Osteoblast (primary cell): ENCODE results near the gene C2CD3. TPM values are rescaled to one million over a fixed set of nuclear protein-coding genes. Genes with fewer than 3 reads are reported as not detected.

Experiments
- DNase-seq: peaks from one replicate; pipeline ENCODE4 v3.0.0; 2011; ENCODE audit warnings: low spot score, mixed read lengths; ENCODE audit not compliant: insufficient read length; ENCODE audit errors: missing footprints
- H2AFZ ChIP-seq: 2 replicates; pipeline ENCODE4 v1.6.0; 2011; ENCODE audit warnings: mild to moderate bottlenecking, low read length
- H3K27ac ChIP-seq: 2 replicates; pipeline ENCODE4 v1.5.1; 2011; ENCODE audit warnings: mild to moderate bottlenecking, low read depth, low read length, moderate library complexity
- H3K27me3 ChIP-seq: 2 replicates; pipeline ENCODE4 v1.6.0; 2012; ENCODE audit warnings: mild to moderate bottlenecking, control low read depth, inconsistent platforms, low read length, moderate library complexity; ENCODE audit not compliant: insufficient read depth
- H3K36me3 ChIP-seq: 2 replicates; pipeline ENCODE4 v1.5.1; 2011; ENCODE audit warnings: mild to moderate bottlenecking, low read length, control low read depth, moderate library complexity; ENCODE audit not compliant: insufficient read depth
- H3K4me1 ChIP-seq: 2 replicates; pipeline ENCODE4 v1.5.1; 2011; ENCODE audit warnings: mild to moderate bottlenecking, low read length, control low read depth, moderate library complexity; ENCODE audit not compliant: insufficient read depth
- H3K4me2 ChIP-seq: 2 replicates; pipeline ENCODE4 v1.6.0; 2011; ENCODE audit warnings: mild to moderate bottlenecking, low read length; ENCODE audit not compliant: insufficient read depth
- H3K4me3 ChIP-seq: fragments of 200-600 bp; sonication (generic); 3 replicates; pipeline ENCODE4 v1.5.1; 2012; ENCODE audit warnings: mild to moderate bottlenecking, low read length, inconsistent platforms; ENCODE audit not compliant: insufficient read depth
- H3K79me2 ChIP-seq: 2 replicates; pipeline ENCODE4 v1.6.0; 2012; ENCODE audit warnings: mild to moderate bottlenecking, low read length, control low read depth, inconsistent platforms; ENCODE audit not compliant: insufficient read depth
- H3K9me3 ChIP-seq: 2 replicates; pipeline ENCODE4 v1.5.1; 2011; ENCODE audit warnings: low read depth, low read length, control low read depth
- H4K20me1 ChIP-seq: 2 replicates; pipeline ENCODE4 v1.6.0; 2012; ENCODE audit warnings: mild to moderate bottlenecking, low read length, control low read depth; ENCODE audit not compliant: insufficient read depth
- total RNA-seq: library from RNA; depleted of rRNA; stranded (reverse); fragments of >200 nt; gene quantifications from 2 replicates; pipeline ENCODE4 v1.2.3, GENCODE V29; 2012
- TF ChIP-seq, protein P1 (sequence below): IDR thresholded peaks from 2 replicates; pipeline ENCODE4 v1.5.1; 2011; ENCODE audit warnings: mild to moderate bottlenecking, low read depth, low read length, moderate library complexity; ENCODE audit errors: extremely low read depth

The C2CD3 gene, protein sequence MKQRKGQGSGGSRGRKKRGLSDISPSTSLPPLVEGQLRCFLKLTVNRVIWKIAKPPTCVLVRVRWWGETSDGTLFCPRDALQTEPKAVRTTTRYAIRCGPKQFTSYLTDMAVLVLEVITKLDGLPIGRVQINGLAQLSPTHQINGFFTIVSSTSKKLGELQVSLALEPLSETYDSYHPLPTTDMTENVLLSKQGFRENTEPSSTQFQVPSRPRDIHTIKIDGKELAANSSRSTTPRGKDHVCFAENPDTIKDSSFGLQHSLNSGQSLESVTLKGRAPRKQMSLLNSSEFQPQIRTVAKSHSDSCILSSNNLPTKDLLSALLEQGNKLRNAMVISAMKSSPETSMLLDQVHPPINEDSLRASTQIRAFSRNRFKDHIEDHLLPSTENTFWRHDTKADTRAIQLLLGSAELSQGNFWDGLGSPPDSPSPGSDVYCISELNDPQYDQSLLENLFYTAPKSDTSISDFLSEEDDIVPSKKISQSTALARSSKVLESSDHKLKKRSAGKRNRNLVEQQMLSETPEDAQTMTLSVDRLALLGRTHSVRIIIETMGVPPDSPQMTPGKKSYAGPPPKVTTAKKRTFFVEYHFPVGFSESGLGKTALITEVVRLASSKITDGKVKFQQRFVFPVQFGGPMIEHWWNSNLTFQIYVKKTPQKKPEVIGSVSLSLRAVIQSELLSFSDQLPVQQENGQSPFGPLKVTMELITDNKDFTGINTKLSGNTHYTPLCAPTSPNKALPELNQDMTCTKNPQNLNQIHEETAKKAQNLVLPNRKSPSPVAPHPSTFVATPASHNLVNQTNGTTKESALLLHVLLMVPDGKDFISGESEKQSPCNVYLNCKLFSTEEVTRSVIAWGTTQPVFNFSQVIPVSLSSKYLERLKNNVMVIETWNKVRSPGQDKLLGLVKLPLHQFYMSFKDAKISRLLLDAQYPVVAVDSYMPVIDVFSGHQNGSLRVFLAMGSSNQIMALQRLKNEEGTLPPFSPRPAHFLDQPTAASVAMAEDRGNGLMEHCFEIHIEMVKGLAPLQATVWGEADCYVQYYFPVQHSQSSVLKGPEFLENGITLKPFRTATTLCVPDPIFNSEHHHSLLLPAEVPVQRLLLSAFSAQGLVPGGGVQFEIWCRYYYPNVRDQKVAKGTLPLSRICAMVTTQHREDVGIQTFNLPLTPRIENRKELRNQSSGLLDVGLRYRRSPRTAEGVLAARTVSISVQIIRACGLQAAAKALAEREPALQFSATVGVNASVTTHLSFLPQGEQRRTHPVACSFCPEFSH (N-terminal part only)
- 12.4 and 14.1 TPM in 2 replicates for total RNA-seq

DNA sequence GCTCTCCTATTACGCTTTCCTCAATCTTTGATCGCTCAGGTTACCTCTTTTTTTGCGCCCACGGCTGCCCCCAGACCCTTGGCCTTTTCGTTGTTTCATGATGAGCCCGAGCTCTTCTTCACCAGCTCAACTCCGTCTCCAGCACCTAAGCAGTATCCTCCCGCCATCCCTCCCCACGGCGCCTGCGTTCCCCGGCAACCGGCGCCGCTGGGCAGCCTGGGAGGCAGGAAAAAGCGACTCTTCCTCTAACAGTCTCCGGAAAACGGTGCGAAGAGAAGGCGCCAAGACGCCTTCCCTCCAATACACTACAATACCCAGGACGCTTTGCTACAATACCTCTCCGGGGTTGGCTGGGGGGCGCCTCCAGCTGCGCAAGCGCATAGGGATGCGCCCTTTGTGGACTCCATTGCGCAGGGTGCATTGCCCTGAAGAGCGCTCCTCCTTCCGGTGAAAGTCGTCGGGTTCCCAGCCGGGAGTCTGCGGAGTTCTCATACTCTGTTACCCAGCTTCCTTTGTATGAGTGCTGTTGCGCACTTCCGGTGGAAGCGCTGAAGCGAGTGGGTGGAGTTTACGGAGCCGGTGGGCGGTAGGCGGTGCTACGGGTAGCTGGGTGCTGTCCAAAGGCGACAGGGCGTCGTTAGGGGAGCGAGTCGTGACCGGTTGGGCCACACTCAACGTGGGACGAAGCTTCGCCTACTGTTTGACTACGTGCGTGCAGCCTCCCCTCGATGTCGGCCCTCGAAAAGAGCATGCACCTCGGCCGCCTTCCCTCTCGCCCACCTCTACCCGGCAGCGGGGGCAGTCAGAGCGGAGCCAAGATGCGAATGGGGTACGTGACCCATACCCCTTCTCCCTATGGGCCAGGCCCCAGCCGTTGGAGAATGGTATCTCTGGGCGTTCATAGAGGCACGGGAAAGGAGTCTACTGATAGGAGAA lies at the start of gene C2CD3, which contains the start of gene PPME1:
TSS of gene C2CD3 (minus strand) at position 309 of the 936 bp plus-strand sequence. CDS start at position 99, 210 bp downstream.
TSS of gene PPME1 (plus strand) at position 596 of the 936 bp plus-strand sequence. CDS start at position 729, 133 bp downstream.
- TF ChIP-seq, protein P1, sequence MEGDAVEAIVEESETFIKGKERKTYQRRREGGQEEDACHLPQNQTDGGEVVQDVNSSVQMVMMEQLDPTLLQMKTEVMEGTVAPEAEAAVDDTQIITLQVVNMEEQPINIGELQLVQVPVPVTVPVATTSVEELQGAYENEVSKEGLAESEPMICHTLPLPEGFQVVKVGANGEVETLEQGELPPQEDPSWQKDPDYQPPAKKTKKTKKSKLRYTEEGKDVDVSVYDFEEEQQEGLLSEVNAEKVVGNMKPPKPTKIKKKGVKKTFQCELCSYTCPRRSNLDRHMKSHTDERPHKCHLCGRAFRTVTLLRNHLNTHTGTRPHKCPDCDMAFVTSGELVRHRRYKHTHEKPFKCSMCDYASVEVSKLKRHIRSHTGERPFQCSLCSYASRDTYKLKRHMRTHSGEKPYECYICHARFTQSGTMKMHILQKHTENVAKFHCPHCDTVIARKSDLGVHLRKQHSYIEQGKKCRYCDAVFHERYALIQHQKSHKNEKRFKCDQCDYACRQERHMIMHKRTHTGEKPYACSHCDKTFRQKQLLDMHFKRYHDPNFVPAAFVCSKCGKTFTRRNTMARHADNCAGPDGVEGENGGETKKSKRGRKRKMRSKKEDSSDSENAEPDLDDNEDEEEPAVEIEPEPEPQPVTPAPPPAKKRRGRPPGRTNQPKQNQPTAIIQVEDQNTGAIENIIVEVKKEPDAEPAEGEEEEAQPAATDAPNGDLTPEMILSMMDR: peak; percentile 36
- DNase-seq: peak; percentile 93
- peak within 1 kb of the TSS; percentile 84 for H3K27ac ChIP-seq
- H3K4me3 ChIP-seq: peak within 1 kb of the TSS; percentile 88
- H3K4me1 ChIP-seq: peaks cover 21% of the 10 kb centered on the region
- H3K4me2 ChIP-seq: peak within 1 kb of the TSS; percentile 97
- H3K79me2 ChIP-seq: peaks cover 61% of the 10 kb centered on the region
- H4K20me1 ChIP-seq: peaks cover 11% of the 10 kb centered on the region
- peak within 1 kb of the TSS; percentile 98 for H2AFZ ChIP-seq
- no peaks in the 10 kb centered on the region for H3K27me3 ChIP-seq
- peaks cover 17% of the 10 kb centered on the region for H3K36me3 ChIP-seq
- H3K9me3 ChIP-seq: no peaks in the 10 kb centered on the region

DNA sequence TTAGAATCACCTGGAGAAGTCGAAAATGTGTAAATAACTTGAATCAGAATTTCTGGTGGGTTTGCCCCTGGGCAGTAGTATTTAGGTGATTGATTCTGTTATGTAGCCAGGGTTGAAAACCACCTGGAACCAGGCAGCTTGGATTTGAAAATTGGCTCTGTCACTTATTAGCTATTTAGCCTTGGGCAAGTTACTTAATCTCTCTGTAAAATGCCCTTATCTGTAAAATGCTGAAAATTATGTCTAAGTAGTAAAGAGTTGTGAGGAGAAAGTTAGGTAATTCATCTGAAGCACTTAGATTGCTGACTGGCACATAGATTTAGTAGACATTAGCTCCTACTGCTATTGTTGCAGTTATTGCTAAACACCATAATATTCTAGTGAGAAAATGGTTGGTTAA lies 49.6 kb upstream of the C2CD3 start:
- H3K36me3 ChIP-seq: peaks cover 3% of the 10 kb centered on the region
- H3K27ac ChIP-seq: no peak overlapping the region
- DNase-seq: no peak
- no peaks in the 10 kb centered on the region for H3K79me2 ChIP-seq
- TF ChIP-seq, protein P1: no peak
- no peak overlapping the region for H3K4me3 ChIP-seq
- H3K27me3 ChIP-seq: no peaks in the 10 kb centered on the region
- no peaks in the 10 kb centered on the region for H3K9me3 ChIP-seq
- no peak overlapping the region for H3K4me2 ChIP-seq
- peaks cover 3% of the 10 kb centered on the region for H4K20me1 ChIP-seq
- no peaks in the 10 kb centered on the region for H3K4me1 ChIP-seq
- H2AFZ ChIP-seq: no peak overlapping the region

DNA sequence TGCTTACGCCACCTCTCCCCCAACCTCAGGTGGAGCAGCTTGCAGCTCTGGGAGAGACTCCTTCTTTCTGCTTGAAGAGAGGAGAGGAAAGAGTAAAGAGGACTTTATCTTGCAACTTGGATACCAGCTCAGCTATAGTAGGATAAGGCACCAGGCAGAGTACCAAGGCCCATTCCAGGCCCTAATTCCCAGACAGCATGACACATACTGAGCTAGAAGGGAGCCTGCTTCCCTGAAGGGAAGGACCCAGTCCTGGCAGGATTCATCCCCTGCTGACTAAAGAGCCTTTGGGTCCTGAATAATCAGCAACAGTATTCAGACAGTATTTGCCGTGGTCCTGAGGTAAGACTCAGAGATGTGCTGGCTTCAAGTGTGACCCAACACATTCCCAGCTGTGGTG lies 41.7 kb upstream of the C2CD3 start:
- Histone ChIP-seq H3K4me1 (no peaks in the 10 kb centered on the region), H3K4me3 (no peak overlapping the region), H3K36me3 (peaks cover 13% of the 10 kb centered on the region), H3K27me3 (no peaks in the 10 kb centered on the region), H3K4me2 (no peak overlapping the region), H3K9me3 (no peaks in the 10 kb centered on the region), H3K27ac (no peak overlapping the region), H4K20me1 (peaks cover 3% of the 10 kb centered on the region), H3K79me2 (no peaks in the 10 kb centered on the region), H2AFZ (no peak overlapping the region)
- DNase-seq: no peak
- TF ChIP-seq, protein P1: no peak
